Measurements from ENCODE around the gene ANO2. TPM values are rescaled to one million over a fixed set of nuclear protein-coding genes. Genes with fewer than 3 reads are reported as not detected.
A peak's percentile ranks its signal among the peaks of the same experiment; 100 is the strongest.

Gene ANO2
- total and polyA plus RNA-seq, 8 donors = 0.44 to 16.9 (median 3.8) TPM; not detected in 1

DNA sequence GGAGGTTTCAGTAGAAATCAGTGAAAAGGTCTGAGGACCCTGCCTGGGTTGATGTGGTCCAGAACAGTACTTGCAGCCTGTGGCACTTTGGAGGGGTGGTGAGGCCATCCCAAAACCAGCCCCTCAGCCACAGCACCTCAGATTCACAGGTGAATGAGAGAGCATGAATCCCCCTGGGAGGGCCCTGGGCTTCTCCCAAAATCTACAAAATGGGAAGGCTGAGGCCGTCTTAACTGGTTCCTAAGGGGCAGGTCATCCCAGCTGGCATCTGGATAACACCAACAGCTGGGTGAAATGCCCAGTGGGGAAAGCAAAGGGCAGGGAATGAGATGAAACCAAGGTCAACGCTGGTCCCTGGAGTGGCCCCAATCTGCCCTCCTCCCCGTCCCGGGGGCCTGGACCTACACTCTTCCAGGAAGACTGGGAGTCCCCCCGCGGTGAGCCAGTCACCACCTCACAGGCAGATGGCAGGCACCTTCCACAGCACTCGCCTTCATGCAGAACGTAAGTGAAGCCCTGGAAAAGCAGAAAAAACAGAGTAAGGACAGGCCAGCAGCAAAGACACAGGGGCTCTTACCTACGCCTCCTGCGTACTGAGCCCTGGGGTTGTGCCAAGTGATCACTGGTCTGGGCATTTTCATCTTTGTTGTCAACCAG is 26.3 kb upstream of the ANO2 start:
- 83 to 91% (median 86%) methylated on average over 9 to 10 of the region's 10 CpGs for WGBS, 5 donors
- no peak overlapping the region for H3K4me3 ChIP-seq
- TF ChIP-seq EP300 (IDR thresholded peaks at IDR 0.05) (no peak), POLR2AphosphoS5 (IDR thresholded peaks at IDR 0.05) (no peak), POLR2A (IDR thresholded peaks at IDR 0.05) (no peak)
- TF ChIP-seq, protein P1, sequence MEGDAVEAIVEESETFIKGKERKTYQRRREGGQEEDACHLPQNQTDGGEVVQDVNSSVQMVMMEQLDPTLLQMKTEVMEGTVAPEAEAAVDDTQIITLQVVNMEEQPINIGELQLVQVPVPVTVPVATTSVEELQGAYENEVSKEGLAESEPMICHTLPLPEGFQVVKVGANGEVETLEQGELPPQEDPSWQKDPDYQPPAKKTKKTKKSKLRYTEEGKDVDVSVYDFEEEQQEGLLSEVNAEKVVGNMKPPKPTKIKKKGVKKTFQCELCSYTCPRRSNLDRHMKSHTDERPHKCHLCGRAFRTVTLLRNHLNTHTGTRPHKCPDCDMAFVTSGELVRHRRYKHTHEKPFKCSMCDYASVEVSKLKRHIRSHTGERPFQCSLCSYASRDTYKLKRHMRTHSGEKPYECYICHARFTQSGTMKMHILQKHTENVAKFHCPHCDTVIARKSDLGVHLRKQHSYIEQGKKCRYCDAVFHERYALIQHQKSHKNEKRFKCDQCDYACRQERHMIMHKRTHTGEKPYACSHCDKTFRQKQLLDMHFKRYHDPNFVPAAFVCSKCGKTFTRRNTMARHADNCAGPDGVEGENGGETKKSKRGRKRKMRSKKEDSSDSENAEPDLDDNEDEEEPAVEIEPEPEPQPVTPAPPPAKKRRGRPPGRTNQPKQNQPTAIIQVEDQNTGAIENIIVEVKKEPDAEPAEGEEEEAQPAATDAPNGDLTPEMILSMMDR (IDR thresholded peaks at IDR 0.05) = no peak
- no peaks in the 10 kb centered on the region for H3K36me3 ChIP-seq
- H3K9me3 ChIP-seq = no peaks in the 10 kb centered on the region
- H3K4me1 ChIP-seq = no peaks in the 10 kb centered on the region
- intact Hi-C loops (cut with DNase I; ENCODE audit: low total_unique reads) = no loop called here
- H3K27me3 ChIP-seq = peaks cover 0 to 7% (median 0%) of the 10 kb centered on the region in 3 donors
- H3K27ac ChIP-seq = no peak overlapping the region
- DNase-seq = peak in 1 of 2 donors; percentile 28

DNA sequence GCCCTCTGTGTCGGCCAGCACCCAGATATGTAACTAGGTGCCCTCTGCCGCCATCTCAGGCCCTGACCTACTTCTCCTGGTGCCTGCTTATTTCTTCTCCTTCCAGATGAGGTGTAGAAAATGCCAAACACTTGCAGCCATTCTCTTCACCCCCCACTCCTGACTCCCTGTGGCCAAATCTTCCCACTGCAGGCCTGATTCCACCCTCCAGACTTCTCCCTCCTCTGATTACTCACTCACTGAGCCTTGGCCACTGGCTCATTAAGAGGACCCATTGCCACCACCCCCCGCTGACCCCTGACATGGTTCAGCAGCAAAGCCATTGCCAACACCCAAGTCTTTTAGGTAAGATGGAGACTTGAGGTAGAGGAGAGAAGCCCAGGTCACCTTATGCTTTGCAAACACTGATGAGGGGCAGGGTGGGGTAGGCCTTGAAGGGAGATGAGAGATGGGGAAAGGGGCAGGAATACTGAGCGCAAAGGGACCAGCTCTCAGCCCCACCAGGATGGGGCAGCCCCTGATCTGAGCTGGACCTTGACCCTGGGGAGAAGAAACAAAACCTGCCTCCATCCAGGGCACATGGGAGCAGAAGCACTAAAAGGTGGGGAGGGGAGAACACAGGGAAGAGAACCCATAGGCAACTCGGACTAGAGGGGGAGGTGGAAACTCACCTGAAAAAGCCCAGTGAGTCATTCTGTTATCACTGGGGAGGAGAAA is 25.1 kb upstream of the ANO2 start:
- H3K4me3 ChIP-seq = no peak overlapping the region
- intact Hi-C loops (cut with DNase I; ENCODE audit: low total_unique reads) = no loop called here
- no peaks in the 10 kb centered on the region for H3K36me3 ChIP-seq
- H3K4me1 ChIP-seq = no peaks in the 10 kb centered on the region
- peaks cover 0 to 15% (median 0%) of the 10 kb centered on the region in 3 donors for H3K27me3 ChIP-seq
- 80 to 86% (median 80%) methylated on average over 5 of the region's 5 CpGs for WGBS, 5 donors
- H3K9me3 ChIP-seq = no peaks in the 10 kb centered on the region
- TF ChIP-seq POLR2AphosphoS5 (IDR thresholded peaks at IDR 0.05) (no peak), EP300 (IDR thresholded peaks at IDR 0.05) (no peak), POLR2A (IDR thresholded peaks at IDR 0.05) (no peak)
- TF ChIP-seq, protein P1 (IDR thresholded peaks at IDR 0.05) = no peak
- no peak for DNase-seq
- no peak overlapping the region for H3K27ac ChIP-seq

DNA sequence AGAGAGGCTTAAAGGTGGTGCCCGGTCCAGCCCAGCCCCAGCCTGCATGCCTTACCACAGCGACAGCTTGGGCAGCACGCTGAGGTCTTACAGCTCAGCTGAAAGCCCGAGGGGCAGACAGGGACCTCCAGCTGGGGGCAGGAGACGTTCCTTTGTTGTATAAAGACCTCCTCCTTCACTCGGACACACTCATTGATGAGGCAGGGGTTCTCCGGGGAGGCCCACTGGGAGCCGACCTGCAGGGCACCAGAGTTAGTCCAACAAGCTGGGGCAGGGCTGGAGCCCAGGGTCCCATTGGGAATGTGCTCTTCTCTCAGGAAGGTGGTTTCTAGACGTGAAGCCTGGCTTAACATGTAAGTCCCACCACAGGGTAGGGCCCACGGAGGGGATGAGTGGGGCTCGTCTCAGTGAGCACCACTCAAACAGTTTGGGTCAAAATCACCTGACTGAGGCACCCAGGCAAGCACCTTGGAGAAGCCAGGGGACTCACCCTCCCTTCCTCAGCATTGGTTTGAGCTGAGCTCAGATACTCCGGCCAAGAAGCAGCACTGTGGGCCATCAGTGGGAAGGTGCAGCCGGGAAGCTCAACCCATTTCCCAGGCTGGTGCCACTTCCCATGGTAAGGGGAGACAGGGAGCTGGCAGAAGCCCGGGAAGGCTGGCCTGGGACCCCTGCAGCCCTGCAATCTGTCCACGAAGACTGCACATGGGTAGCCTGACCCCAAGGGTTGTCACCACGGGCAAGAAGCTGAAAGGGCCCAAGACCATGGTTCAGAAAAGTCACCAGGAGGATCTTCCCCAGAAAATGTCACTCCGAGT is 24.3 kb upstream of the ANO2 start:
- H3K4me3 ChIP-seq = no peak overlapping the region
- DNase-seq = no peak
- H3K27me3 ChIP-seq = peaks cover 0 to 21% (median 0%) of the 10 kb centered on the region in 3 donors
- 70 to 79% (median 74%) methylated on average over 13 to 17 of the region's 17 CpGs for WGBS, 5 donors
- intact Hi-C loops (cut with DNase I; ENCODE audit: low total_unique reads) = no loop called here
- TF ChIP-seq EP300 (IDR thresholded peaks at IDR 0.05) (no peak), POLR2AphosphoS5 (IDR thresholded peaks at IDR 0.05) (no peak), POLR2A (IDR thresholded peaks at IDR 0.05) (no peak)
- TF ChIP-seq, protein P1 (IDR thresholded peaks at IDR 0.05) = no peak
- no peaks in the 10 kb centered on the region for H3K36me3 ChIP-seq
- H3K9me3 ChIP-seq = no peaks in the 10 kb centered on the region
- no peak overlapping the region for H3K27ac ChIP-seq
- no peaks in the 10 kb centered on the region for H3K4me1 ChIP-seq

Data from stomach (tissue), 9 donors.